Measurements from ENCODE around the gene EHF. TPM values are rescaled to one million over a fixed set of nuclear protein-coding genes. Genes with fewer than 3 reads are reported as not detected.

The EHF gene
- total RNA-seq, 2 donors from 2014 or later: 0.22 TPM; not detected in 1

DNA sequence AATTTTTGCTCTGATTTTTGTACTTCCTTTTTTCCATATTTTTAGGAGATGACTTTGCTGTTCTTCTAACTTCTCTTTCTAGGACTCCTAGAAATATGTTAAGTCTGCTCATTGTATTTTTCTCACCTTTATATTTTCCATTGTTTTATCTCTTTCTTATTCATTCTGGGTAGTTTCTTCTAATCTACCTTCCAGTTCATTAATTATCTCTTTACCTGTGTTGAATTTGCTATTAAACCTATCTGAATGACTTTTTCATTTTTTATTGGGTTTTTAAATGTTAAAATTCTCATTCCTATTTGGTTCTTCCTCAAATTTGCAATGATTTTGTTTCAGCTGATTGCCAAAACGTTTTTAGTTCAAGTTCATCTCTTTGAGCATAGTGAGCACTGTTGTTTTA is 27.8 kb upstream of the EHF start:
- TF ChIP-seq CTCF (conservative IDR thresholded peaks at IDR 0.05): no peak

DNA sequence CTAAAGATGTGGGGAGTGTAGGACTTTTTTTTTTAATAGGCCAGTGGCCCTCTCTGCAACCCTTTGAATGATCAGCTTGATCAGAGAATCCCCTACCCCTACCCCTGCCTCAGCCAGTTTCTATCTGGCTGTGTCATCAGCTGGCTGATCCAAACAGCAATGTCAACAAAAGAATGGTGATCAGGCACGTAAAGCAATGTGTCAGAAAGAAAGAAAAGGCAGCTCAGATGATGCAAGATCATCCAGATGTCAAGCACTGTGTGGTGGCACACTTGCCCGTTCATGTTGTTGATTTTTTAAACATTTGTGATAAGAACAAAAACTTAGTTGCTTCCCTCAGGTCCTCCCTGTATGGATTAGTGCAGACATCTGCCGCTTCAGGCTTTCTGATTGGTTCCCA is 26.3 kb upstream of the EHF start:
- DNase-seq: no peak
- Histone ChIP-seq H3K4me1 (ENCODE audit: control insufficient read depth, insufficient read depth, low read length) (peaks cover under 1% of the 10 kb centered on the region), H3K4me3 (ENCODE audit: low read length) (no peak overlapping the region), H3K9me3 (ENCODE audit: control insufficient read depth, low read length) (peaks cover 34% of the 10 kb centered on the region), H3K27ac (ENCODE audit: low read depth, low read length) (no peak overlapping the region), H3K9ac (ENCODE audit: extremely low read depth, low read length, poor library complexity, severe bottlenecking) (no peak overlapping the region), H3K36me3 (ENCODE audit: control insufficient read depth, insufficient read depth, low read length) (no peaks in the 10 kb centered on the region), H3K27me3 (ENCODE audit: control insufficient read depth, insufficient read depth, low read length, poor library complexity, severe bottlenecking) (peaks cover 15% of the 10 kb centered on the region)
- Mint-ChIP-seq H3K27me3 (ENCODE audit: insufficient read depth) (peaks cover 10% of the 10 kb centered on the region), H3K4me3 (no peak overlapping the region), H3K4me1 (peaks cover 2% of the 10 kb centered on the region), H3K27ac (no peak overlapping the region), H3K36me3 (ENCODE audit: low read depth) (peaks cover 2% of the 10 kb centered on the region), H3K9me3 (peaks cover 32% of the 10 kb centered on the region)
- 87 to 94% methylated on average over 3 of the region's 3 CpGs for WGBS, 2 experiments (ENCODE audit: insufficient coverage in 1 of 2, insufficient read length in 1 of 2)
- TF ChIP-seq CTCF (conservative IDR thresholded peaks at IDR 0.05): no peak

More for the DNA sequence above, 27.8 kb upstream of the EHF start:
- Histone ChIP-seq H3K27ac (ENCODE audit: low read depth, low read length) (no peak overlapping the region), H3K9ac (ENCODE audit: extremely low read depth, low read length, poor library complexity, severe bottlenecking) (no peak overlapping the region), H3K4me3 (ENCODE audit: low read length) (no peak overlapping the region), H3K4me1 (ENCODE audit: control insufficient read depth, insufficient read depth, low read length) (no peaks in the 10 kb centered on the region), H3K36me3 (ENCODE audit: control insufficient read depth, insufficient read depth, low read length) (no peaks in the 10 kb centered on the region), H3K9me3 (ENCODE audit: control insufficient read depth, low read length) (peaks cover 34% of the 10 kb centered on the region), H3K27me3 (ENCODE audit: control insufficient read depth, insufficient read depth, low read length, poor library complexity, severe bottlenecking) (peaks cover 16% of the 10 kb centered on the region)
- WGBS, 2 experiments (ENCODE audit: insufficient coverage in 1 of 2, insufficient read length in 1 of 2): 57% methylated on average over 1 of the region's 1 CpG; no CpG with 5 or more reads in 1 of the 2 experiments
- Mint-ChIP-seq H3K27ac (no peak overlapping the region), H3K4me3 (no peak overlapping the region), H3K4me1 (peaks cover 2% of the 10 kb centered on the region), H3K36me3 (ENCODE audit: low read depth) (peaks cover 2% of the 10 kb centered on the region), H3K27me3 (ENCODE audit: insufficient read depth) (peaks cover 10% of the 10 kb centered on the region), H3K9me3 (peaks cover 32% of the 10 kb centered on the region)
- no peak for DNase-seq

DNA sequence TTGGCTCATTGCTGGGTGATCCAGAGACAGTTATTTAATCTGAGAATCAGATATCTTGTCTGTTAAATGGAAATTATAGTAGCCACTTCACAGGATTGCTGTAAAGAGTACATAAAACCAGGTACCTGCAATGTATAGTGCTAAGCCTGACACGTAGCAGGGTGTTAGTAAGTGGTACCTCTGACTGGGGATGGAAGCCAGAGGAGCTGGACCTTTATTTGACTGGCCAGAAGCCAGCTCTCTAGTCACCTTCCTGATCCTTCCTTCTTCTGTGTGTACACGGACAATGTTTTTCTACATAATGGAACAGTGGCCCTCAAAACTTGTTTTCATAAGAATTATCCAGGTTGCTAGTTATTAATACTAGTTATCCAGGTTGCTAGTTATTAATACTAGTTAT is 25.5 kb upstream of the EHF start:
- Histone ChIP-seq H3K4me1 (ENCODE audit: control insufficient read depth, insufficient read depth, low read length) (peaks cover 8% of the 10 kb centered on the region), H3K9ac (ENCODE audit: extremely low read depth, low read length, poor library complexity, severe bottlenecking) (no peak overlapping the region), H3K27ac (ENCODE audit: low read depth, low read length) (no peak overlapping the region), H3K36me3 (ENCODE audit: control insufficient read depth, insufficient read depth, low read length) (no peaks in the 10 kb centered on the region), H3K9me3 (ENCODE audit: control insufficient read depth, low read length) (peaks cover 34% of the 10 kb centered on the region), H3K4me3 (ENCODE audit: low read length) (no peak overlapping the region), H3K27me3 (ENCODE audit: control insufficient read depth, insufficient read depth, low read length, poor library complexity, severe bottlenecking) (peaks cover 7% of the 10 kb centered on the region)
- peaks cover 2% of the 10 kb centered on the region for H3K36me3 Mint-ChIP-seq (ENCODE audit: low read depth)
- H3K27ac Mint-ChIP-seq: no peak overlapping the region
- WGBS, 2 experiments (ENCODE audit: insufficient coverage in 1 of 2, insufficient read length in 1 of 2): 85 to 89% methylated on average over 2 of the region's 2 CpGs
- no peak overlapping the region for H3K4me3 Mint-ChIP-seq
- H3K9me3 Mint-ChIP-seq: peaks cover 32% of the 10 kb centered on the region
- peaks cover 10% of the 10 kb centered on the region for H3K4me1 Mint-ChIP-seq
- DNase-seq: no peak
- no peak for TF ChIP-seq CTCF (conservative IDR thresholded peaks at IDR 0.05)
- H3K27me3 Mint-ChIP-seq (ENCODE audit: insufficient read depth): peaks cover 5% of the 10 kb centered on the region
